WTC11 (cell line): ENCODE data around the gene PRX. TPM values are rescaled to one million over a fixed set of nuclear protein-coding genes. Genes with fewer than 3 reads are reported as not detected.
A peak's percentile ranks its signal among the peaks of the same experiment; 100 is the strongest.

Experiments used
- ATAC-seq: fragments of 200-7000 bp; cut with Tn5 transposase; 2 replicates; pipeline ENCODE4 v1.10.0; 2021; ENCODE audit warnings: mild to moderate bottlenecking, moderate library complexity
- CTCF ChIA-PET: fragments of 300-600 bp; sonication (Branson Sonifier 250); formaldehyde crosslinking; loops from one replicate; lab custom pipeline; 2021; ENCODE audit warnings: antibody characterized with exemption; lab: Charles Lee
- POLR2A ChIA-PET: fragments of 350-600 bp; sonication (Branson Sonifier 250); formaldehyde crosslinking; loops from one replicate; lab custom pipeline; 2021; ENCODE audit warnings: antibody characterized with exemption; lab: Charles Lee
- DNase-seq: peaks from one replicate; pipeline ENCODE4 v3.0.0; 2021; ENCODE audit warnings: low spot score
- H3K27ac Mint-ChIP-seq: 2 replicates; pipeline ENCODE4 v1.8.0; 2021; ENCODE audit warnings: mixed read lengths
- H3K27me3 Mint-ChIP-seq: 2 replicates; pipeline ENCODE4 v1.8.0; 2021; ENCODE audit warnings: low read depth, mild to moderate bottlenecking, moderate library complexity, mixed read lengths
- H3K36me3 Mint-ChIP-seq: 2 replicates; pipeline ENCODE4 v1.8.0; 2021; ENCODE audit warnings: mixed read lengths
- H3K4me1 Mint-ChIP-seq: 2 replicates; pipeline ENCODE4 v1.8.0; 2022; ENCODE audit warnings: mixed read lengths
- H3K4me3 Mint-ChIP-seq: 2 replicates; pipeline ENCODE4 v1.8.0; 2021; ENCODE audit warnings: mild to moderate bottlenecking, moderate library complexity, mixed read lengths
- H3K9me3 Mint-ChIP-seq: 2 replicates; pipeline ENCODE4 v1.8.0; 2021; ENCODE audit warnings: mixed read lengths
- CTCF ChIP-seq: fragments of 200-600 bp; IDR thresholded peaks from 2 replicates; pipeline ENCODE4 v1.8.0; 2022; ENCODE audit warnings: antibody characterized with exemption
- KAT7 ChIP-seq: sonication (generic); formaldehyde crosslinking; IDR thresholded peaks from 2 replicates; pipeline ENCODE4 v1.8.1; 2023; ENCODE audit warnings: missing genetic modification reagents, mild to moderate bottlenecking, borderline replicate concordance
- MLX ChIP-seq: sonication (generic); formaldehyde crosslinking; IDR thresholded peaks from 2 replicates; pipeline ENCODE4 v1.8.1; 2023; ENCODE audit warnings: mild to moderate bottlenecking, missing genetic modification reagents, moderate library complexity
- MYBL2 ChIP-seq: sonication (generic); formaldehyde crosslinking; IDR thresholded peaks from 2 replicates; pipeline ENCODE4 v1.8.1; 2023; ENCODE audit warnings: mild to moderate bottlenecking, moderate library complexity, missing genetic modification reagents
- STAT6 ChIP-seq: sonication (generic); formaldehyde crosslinking; conservative IDR thresholded peaks from 2 replicates; pipeline ENCODE4 v1.8.1; 2023; ENCODE audit warnings: mild to moderate bottlenecking, low read depth, missing genetic modification reagents, moderate library complexity
- TEAD4 ChIP-seq: sonication (generic); formaldehyde crosslinking; IDR thresholded peaks from 2 replicates; pipeline ENCODE4 v1.8.0; 2022; ENCODE audit warnings: mild to moderate bottlenecking, missing genetic modification reagents
- ZNF121 ChIP-seq: sonication (generic); formaldehyde crosslinking; IDR thresholded peaks from 2 replicates; pipeline ENCODE4 v1.8.0; 2023; ENCODE audit warnings: missing genetic modification reagents
- ZNF232 ChIP-seq: sonication (generic); formaldehyde crosslinking; IDR thresholded peaks from 2 replicates; pipeline ENCODE4 v1.8.0; 2022; ENCODE audit warnings: mild to moderate bottlenecking, missing genetic modification reagents
- ZNF263 ChIP-seq: sonication (generic); formaldehyde crosslinking; IDR thresholded peaks from 2 replicates; pipeline ENCODE4 v1.8.1; 2022; ENCODE audit warnings: low read depth, mild to moderate bottlenecking, moderate library complexity, missing genetic modification reagents
- ZNF281 ChIP-seq: sonication (generic); formaldehyde crosslinking; IDR thresholded peaks from 2 replicates; pipeline ENCODE4 v1.8.0; 2023; ENCODE audit warnings: mild to moderate bottlenecking, missing genetic modification reagents
- ZNF317 ChIP-seq: sonication (generic); formaldehyde crosslinking; IDR thresholded peaks from 2 replicates; pipeline ENCODE4 v1.8.1; 2023; ENCODE audit warnings: low read depth, mild to moderate bottlenecking, moderate library complexity, missing genetic modification reagents, borderline replicate concordance
- ZNF396 ChIP-seq: fragments of 250-450 bp; sonication (Bioruptor Pico); IDR thresholded peaks from 2 replicates; pipeline ENCODE4 v1.8.0; 2021; ENCODE audit warnings: mild to moderate bottlenecking, moderate library complexity, borderline replicate concordance
- ZNF512 ChIP-seq: sonication (generic); formaldehyde crosslinking; IDR thresholded peaks from 2 replicates; pipeline ENCODE4 v1.8.1; 2022; ENCODE audit warnings: missing genetic modification reagents, borderline replicate concordance
- ZNF532 ChIP-seq: fragments of 250-450 bp; sonication (Bioruptor Pico); IDR thresholded peaks from 2 replicates; pipeline ENCODE4 v1.9.0; 2021; ENCODE audit warnings: mild to moderate bottlenecking, borderline replicate concordance
- total RNA-seq: library from RNA; stranded (reverse); gene quantifications from 3 replicates; pipeline ENCODE4 v1.2.3, GENCODE V29; 2021

The PRX gene
- total RNA-seq, 1 experiment from 2014 or later: 8.4 TPM

- H3K4me3 Mint-ChIP-seq: peak overlapping the region; percentile 58
- POLR2A ChIA-PET: interaction anchor here (1.3 to 3.9 kb wide), 4 partner anchors 19 to 25 kb away, joined by 3 to 32 read pairs (median 4); partner anchors contain the start of genes BLVRB and SERTAD1
- H3K4me1 Mint-ChIP-seq: peaks cover 26% of the 10 kb centered on the region
- no peaks in the 10 kb centered on the region for H3K27me3 Mint-ChIP-seq
- no peak for ATAC-seq
- H3K9me3 Mint-ChIP-seq: no peaks in the 10 kb centered on the region
- H3K36me3 Mint-ChIP-seq: peaks cover 15% of the 10 kb centered on the region
- TF ChIP-seq TEAD4 (no peak), CTCF (no peak), STAT6 (CRISPR knock-in tag) (no peak)
- H3K27ac Mint-ChIP-seq: peak overlapping the region; percentile 99
- CTCF ChIA-PET: no interaction called here
- peak; percentile 66 for DNase-seq
Measured at GRCh38 chr19:40445780-40446262, 32.6 kb upstream of the PRX start.

GRCh38 chr19:40444825-40445312 is 31.7 kb upstream of the PRX start:
- H3K9me3 Mint-ChIP-seq: no peaks in the 10 kb centered on the region
- H3K27me3 Mint-ChIP-seq: no peaks in the 10 kb centered on the region
- ATAC-seq (no peak), DNase-seq (no peak)
- CTCF ChIA-PET: interaction anchor here (0.5 to 1.6 kb wide), 5 partner anchors 19 to 442 kb away, joined by 3 to 9 read pairs (median 4); no protein-coding TSS in a partner anchor
- H3K4me1 Mint-ChIP-seq: peaks cover 24% of the 10 kb centered on the region
- peak overlapping the region; percentile 94 for H3K4me3 Mint-ChIP-seq
- TF ChIP-seq MYBL2 (CRISPR knock-in tag) (0 out of 2 replicates have a peak, but pooled peaks have one; percentile 4), ZNF532 (CRISPR knock-in tag) (no peak)
- POLR2A ChIA-PET: interaction anchor here (1.5 to 3.9 kb wide), 2 partner anchors 18 to 24 kb away, joined by 3 to 32 read pairs; partner anchors contain the start of gene SERTAD1
- H3K27ac Mint-ChIP-seq: peak overlapping the region; percentile 98
- peaks cover 22% of the 10 kb centered on the region for H3K36me3 Mint-ChIP-seq

- Mint-ChIP-seq H3K9me3 (no peaks in the 10 kb centered on the region), H3K27ac (peak within 1 kb of the TSS; percentile 99)
- POLR2A ChIA-PET: interaction anchor here (0.5 to 3.9 kb wide), 9 partner anchors 18 to 96 kb away, joined by 3 to 32 read pairs (median 6); partner anchors contain the start of genes C19orf47, PLD3 and SERTAD1
- TF ChIP-seq ZNF512 (CRISPR knock-in tag) (no peak), ZNF317 (CRISPR knock-in tag) (no peak), ZNF232 (no peak), ZNF263 (CRISPR knock-in tag) (no peak), MLX (CRISPR knock-in tag) (no peak), ZNF121 (no peak), KAT7 (CRISPR knock-in tag) (no peak), ZNF396 (no peak), ZNF281 (CRISPR knock-in tag) (no peak)
Measured at GRCh38 chr19:40444000-40444824, 31.0 kb upstream of the PRX start, which contains the start of gene SERTAD3. TSS of gene SERTAD3 (minus strand) at chr19:40444335. CDS start at chr19:40442080, 2,255 bp downstream.

More at GRCh38 chr19:40444000-40444824, 31.0 kb upstream of the PRX start, which contains the start of gene SERTAD3:
- DNase-seq: peak; percentile 97
- H3K27me3 Mint-ChIP-seq: no peaks in the 10 kb centered on the region
- peaks cover 29% of the 10 kb centered on the region for H3K4me1 Mint-ChIP-seq
- CTCF ChIA-PET: interaction anchor here (0.5 to 2.5 kb wide), 12 partner anchors 11 to 442 kb away, joined by 3 to 46 read pairs (median 6); partner anchors contain the start of genes BLVRB and PRX
- peak; percentile 68 for ATAC-seq
- H3K4me3 Mint-ChIP-seq: peak within 1 kb of the TSS; percentile 94
- H3K36me3 Mint-ChIP-seq: peaks cover 19% of the 10 kb centered on the region
